Myocyte (in vitro differentiated cells): ENCODE data around the gene TMEM114. TPM values are rescaled to one million over a fixed set of nuclear protein-coding genes. Genes with fewer than 3 reads are reported as not detected.

Source experiments
- DNase-seq: peaks from one replicate; pipeline ENCODE4 v3.0.0-alpha.2; 2012; ENCODE audit warnings: low read depth
- total RNA-seq: library from RNA; depleted of rRNA; stranded (reverse); fragments of >200 nt; gene quantifications from 2 replicates; pipeline ENCODE4 v1.2.3, GENCODE V29; 2014

The TMEM114 gene
- total RNA-seq, 1 donor from 2014 or later = not detected

- no peak for DNase-seq
These were observed 13.9 kb downstream of the TMEM114 start for GRCh38 chr16:8576141-8577004.

- DNase-seq = no peak
These were observed 14.9 kb downstream of the TMEM114 start for GRCh38 chr16:8575399-8575798.

- DNase-seq = peak; percentile 33
These were observed 17.2 kb downstream of the TMEM114 start for GRCh38 chr16:8572919-8573724.

- DNase-seq = no peak
These were observed 18.0 kb downstream of the TMEM114 start for GRCh38 chr16:8572063-8572918.

- peak; percentile 49 for DNase-seq
These were observed 19.2 kb downstream of the TMEM114 start for GRCh38 chr16:8571061-8571596.

- peak; percentile 9 for DNase-seq
These were observed 19.9 kb downstream of the TMEM114 start for GRCh38 chr16:8570393-8570792.

GRCh38 chr16:8569650-8570346 lies 20.5 kb downstream of the TMEM114 start:
- no peak for DNase-seq

- DNase-seq = no peak
These were observed 22.1 kb downstream of the TMEM114 start for GRCh38 chr16:8568231-8568617.

- DNase-seq = peak; percentile 84
These were observed 22.7 kb downstream of the TMEM114 start for GRCh38 chr16:8567355-8568230.

GRCh38 chr16:8565498-8565897 lies 24.8 kb downstream of the TMEM114 start:
- no peak for DNase-seq

- DNase-seq = peak; percentile 13
These were observed 25.4 kb downstream of the TMEM114 start for GRCh38 chr16:8564934-8565345.

GRCh38 chr16:8563944-8564540 lies 26.3 kb downstream of the TMEM114 start:
- peak; percentile 8 for DNase-seq

GRCh38 chr16:8561496-8561895 lies 28.8 kb downstream of the TMEM114 start:
- no peak for DNase-seq

GRCh38 chr16:8555400-8555799 lies 34.9 kb downstream of the TMEM114 start:
- DNase-seq = no peak

GRCh38 chr16:8554881-8555280 lies 35.4 kb downstream of the TMEM114 start:
- no peak for DNase-seq

GRCh38 chr16:8554022-8554421 lies 36.3 kb downstream of the TMEM114 start:
- no peak for DNase-seq

GRCh38 chr16:8552487-8553221 lies 37.7 kb downstream of the TMEM114 start:
- no peak for DNase-seq
